A549 (cell line): ENCODE data around the gene TALDO1.

Experiments
- CTCF ChIP-seq: fragments of >200 bp; sonication (Bioruptor Twin); formaldehyde crosslinking; IDR thresholded peaks from 3 replicates; pipeline ENCODE4 v1.5.1; 2016
- EP300 ChIP-seq, 2 experiments: fragments of >200 bp; sonication (Bioruptor Twin); formaldehyde crosslinking; IDR thresholded peaks; 2 replicates in 1 of 2; 3 replicates in 1 of 2; pipeline ENCODE4 v1.6.1; 2016 to 2017
- KDM1A ChIP-seq: fragments of 200-600 bp; sonication (generic); IDR thresholded peaks from 2 replicates; pipeline ENCODE4 v1.6.1; 2016; ENCODE audit warnings: low read depth, mild to moderate bottlenecking

- TF ChIP-seq CTCF (no peak), EP300 (IDR thresholded peaks at IDR 0.05) (no peak), KDM1A (no peak)
Observed at GRCh38 chr11:742571-743201, 4.6 kb upstream of the TALDO1 start.
